A549 (cell line): Measurements from ENCODE around the gene DGCR2.

Experiments used
- CBX2 ChIP-seq: fragments of 200-600 bp; sonication (generic); IDR thresholded peaks from 2 replicates; pipeline ENCODE4 v1.6.1; 2016; ENCODE audit warnings: low read depth, mild to moderate bottlenecking, borderline replicate concordance
- CEBPB ChIP-seq, 2 experiments: fragments of >200 bp in 1 of 2; sonication (Bioruptor Twin) in 1 of 2; formaldehyde crosslinking in 1 of 2; IDR thresholded peaks; 2 replicates each; pipeline ENCODE4 v1.6.1; 2012 to 2016
- CTCF ChIP-seq: fragments of >200 bp; sonication (Bioruptor Twin); formaldehyde crosslinking; IDR thresholded peaks from 3 replicates; pipeline ENCODE4 v1.5.1; 2016
- EP300 ChIP-seq, 2 experiments: fragments of >200 bp; sonication (Bioruptor Twin); formaldehyde crosslinking; IDR thresholded peaks; 2 replicates in 1 of 2; 3 replicates in 1 of 2; pipeline ENCODE4 v1.6.1; 2016 to 2017
- MAFK ChIP-seq: fragments of 450-650 bp; IDR thresholded peaks from 2 replicates; pipeline ENCODE4 v1.6.1; 2014; ENCODE audit not compliant: partially characterized antibody
- MYC ChIP-seq: IDR thresholded peaks from 2 replicates; pipeline ENCODE4 v1.6.1; 2012; ENCODE audit warnings: mild to moderate bottlenecking, inconsistent platforms, low read length, improper control_type of control experiment, borderline replicate concordance
- POLR2A ChIP-seq: IDR thresholded peaks from 2 replicates; pipeline ENCODE4 v1.6.1; 2012; ENCODE audit warnings: mild to moderate bottlenecking, low read length
- POLR2AphosphoS2 ChIP-seq: conservative IDR thresholded peaks from 2 replicates; pipeline ENCODE4 v1.6.1; 2012; ENCODE audit warnings: low read length, improper control_type of control experiment, inconsistent platforms
- RFX5 ChIP-seq: fragments of 450-650 bp; IDR thresholded peaks from 2 replicates; pipeline ENCODE4 v1.7.1; 2014; ENCODE audit warnings: antibody characterized with exemption, mild to moderate bottlenecking, moderate library complexity
- RNF2 ChIP-seq: fragments of 200-600 bp; sonication (generic); IDR thresholded peaks from 2 replicates; pipeline ENCODE4 v1.6.1; 2016; ENCODE audit warnings: low read depth, mild to moderate bottlenecking, antibody characterized with exemption, moderate library complexity, borderline replicate concordance
- SMC3 ChIP-seq: fragments of >200 bp; sonication (Bioruptor Twin); formaldehyde crosslinking; IDR thresholded peaks from 3 replicates; pipeline ENCODE4 v1.6.1; 2018; ENCODE audit warnings: inconsistent platforms
- TP53 ChIP-seq: fragments of 250-450 bp; sonication (Bioruptor Pico); IDR thresholded peaks from 2 replicates; pipeline ENCODE4 v1.5.0; 2021; ENCODE audit warnings: mild to moderate bottlenecking, moderate library complexity

- TF ChIP-seq TP53 (CRISPR knock-in tag) (no peak), CTCF (no peak), RNF2 (no peak), CEBPB (IDR thresholded peaks at IDR 0.05) (no peak), POLR2A (no peak), POLR2AphosphoS2 (no peak), SMC3 (no peak), MYC (no peak), RFX5 (no peak), CBX2 (no peak), MAFK (no peak), EP300 (IDR thresholded peaks at IDR 0.05) (no peak)
Measured at GRCh38 chr22:19169947-19170318, 47.7 kb upstream of the DGCR2 start.
